SK-N-SH (cell line): ENCODE data around the gene CHD2. TPM values are rescaled to one million over a fixed set of nuclear protein-coding genes. Genes with fewer than 3 reads are reported as not detected.

Source experiments
- CTCF ChIA-PET: fragments of 300-600, 350-600 bp; formaldehyde crosslinking; extraction: SDS; loops from one replicate; lab custom pipeline; 2021; lab: Yijun Ruan, JAX
- POLR2A ChIA-PET: fragments of 350-600 bp; sonication (Branson Sonifier 250); formaldehyde crosslinking; extraction: SDS; loops from one replicate; lab custom pipeline; 2020; ENCODE audit warnings: antibody characterized with exemption, inconsistent platforms; lab: Yijun Ruan, JAX
- DNase-seq: peaks from one replicate; pipeline ENCODE4 v3.0.0; 2012
- H2AFZ ChIP-seq: fragments of 200-600 bp; sonication (generic); 2 replicates; pipeline ENCODE4 v1.8.1; 2016; ENCODE audit warnings: antibody characterized with exemption, mild to moderate bottlenecking, low read depth
- H3F3A ChIP-seq: fragments of 200-600 bp; sonication (generic); replicated peaks from 2 replicates; pipeline ENCODE3; 2016; ENCODE audit warnings: antibody characterized with exemption, mild to moderate bottlenecking; ENCODE audit not compliant: insufficient read depth
- H3K27ac ChIP-seq, 2 experiments: fragments of 200-500 bp in 1 of 2; fragments of 200-600 bp in 1 of 2; sonication (Bioruptor generic) in 1 of 2; sonication (generic), shearing (Covaris generic) in 1 of 2; 2 replicates each; pipeline versions ENCODE4 v1.5.1 to v1.6.1; 2014 to 2016; ENCODE audit warnings: low read depth in 2 of 2, inconsistent platforms in 1 of 2, low read length in 1 of 2, mild to moderate bottlenecking in 1 of 2, mixed read lengths in 1 of 2
- H3K27me3 ChIP-seq: fragments of 200-600 bp; sonication (generic), shearing (Covaris generic); 2 replicates; pipeline ENCODE4 v1.6.1; 2016; ENCODE audit warnings: mixed run types; ENCODE audit not compliant: insufficient read depth
- H3K36me3 ChIP-seq, 2 experiments: fragments of 200-500 bp in 1 of 2; fragments of 200-600 bp in 1 of 2; sonication (Bioruptor generic) in 1 of 2; sonication (generic) in 1 of 2; replicated peaks in 1 of 2; 2 replicates each; pipeline versions ENCODE3 to v1.5.1; 2014 to 2016; ENCODE audit warnings: low read length in 1 of 2, mild to moderate bottlenecking in 1 of 2; ENCODE audit not compliant: insufficient read depth in 2 of 2, control insufficient read depth in 1 of 2
- H3K4me1 ChIP-seq, 2 experiments: fragments of 200-500 bp in 1 of 2; fragments of 200-600 bp in 1 of 2; sonication (Bioruptor generic) in 1 of 2; sonication (generic), shearing (Covaris generic) in 1 of 2; 2 replicates each; pipeline versions ENCODE4 v1.5.1 to v1.6.1; 2014 to 2016; ENCODE audit warnings: low read depth in 1 of 2, low read length in 1 of 2, mixed run types in 1 of 2; ENCODE audit not compliant: insufficient read depth in 2 of 2, control insufficient read depth in 1 of 2
- H3K4me2 ChIP-seq: fragments of 200-600 bp; sonication (generic), shearing (Covaris generic); 2 replicates; pipeline ENCODE4 v1.6.1; 2017; ENCODE audit warnings: mixed run types
- H3K4me3 ChIP-seq, 2 experiments: fragments of 200-500 bp in 1 of 2; fragments of 200-600 bp in 1 of 2; sonication (Bioruptor generic) in 1 of 2; sonication (generic), shearing (Covaris generic) in 1 of 2; 2 replicates each; pipeline versions ENCODE4 v1.5.1 to v1.8.1; 2014 to 2016; ENCODE audit warnings: low read depth in 2 of 2, inconsistent platforms in 1 of 2, low read length in 1 of 2, mild to moderate bottlenecking in 1 of 2, mixed read lengths in 1 of 2, moderate library complexity in 1 of 2
- H3K79me2 ChIP-seq: fragments of 200-600 bp; sonication (generic); 2 replicates; pipeline ENCODE4 v1.8.1; 2017; ENCODE audit warnings: mild to moderate bottlenecking; ENCODE audit not compliant: insufficient read depth
- H3K9ac ChIP-seq: fragments of 200-600 bp; sonication (generic); 2 replicates; pipeline ENCODE4 v1.6.1; 2017; ENCODE audit warnings: mixed run types
- H3K9me2 ChIP-seq: fragments of 200-600 bp; sonication (generic); 2 replicates; pipeline ENCODE4 v1.6.1; 2017; ENCODE audit warnings: mixed run types
- H3K9me3 ChIP-seq: fragments of 200-600 bp; sonication (generic); 2 replicates; pipeline ENCODE4 v1.6.1; 2017; ENCODE audit warnings: mixed run types, mild to moderate bottlenecking, moderate library complexity
- H4K20me1 ChIP-seq: fragments of 200-600 bp; sonication (generic); 2 replicates; pipeline ENCODE4 v1.6.1; 2017; ENCODE audit warnings: mild to moderate bottlenecking, mixed run types; ENCODE audit not compliant: insufficient read depth
- ELF1 ChIP-seq: IDR thresholded peaks from 2 replicates; pipeline ENCODE4 v1.4.0; 2012
- EZH2phosphoT487 ChIP-seq: fragments of 200-600 bp; sonication (generic); IDR thresholded peaks from 2 replicates; pipeline ENCODE4 v1.6.1; 2017; ENCODE audit warnings: low read depth, mixed run types, mild to moderate bottlenecking, antibody characterized with exemption, moderate library complexity, borderline replicate concordance
- GABPA ChIP-seq: IDR thresholded peaks from 2 replicates; pipeline ENCODE4 v1.4.0; 2012; ENCODE audit warnings: low read depth, mild to moderate bottlenecking
- IRF3 ChIP-seq: fragments of 150-350 bp; IDR thresholded peaks from 2 replicates; pipeline ENCODE4 v1.6.1; 2016; ENCODE audit warnings: mild to moderate bottlenecking, low read depth, low read length
- MEF2A ChIP-seq: IDR thresholded peaks from 2 replicates; pipeline ENCODE4 v1.4.0; 2012; ENCODE audit warnings: low read depth, borderline replicate concordance
- RAD21 ChIP-seq: IDR thresholded peaks from 2 replicates; pipeline ENCODE4 v1.6.1; 2012; ENCODE audit warnings: mild to moderate bottlenecking, low read length
- RXRA ChIP-seq: IDR thresholded peaks from 2 replicates; pipeline ENCODE4 v1.4.0; 2012; ENCODE audit warnings: low read depth, mild to moderate bottlenecking, borderline replicate concordance
- TAF1 ChIP-seq: IDR thresholded peaks from 2 replicates; pipeline ENCODE4 v1.6.1; 2012; ENCODE audit warnings: low read depth, mild to moderate bottlenecking, low read length, moderate library complexity, borderline replicate concordance
- TEAD4 ChIP-seq: IDR thresholded peaks from 2 replicates; pipeline ENCODE4 v1.4.0; 2012; ENCODE audit warnings: mild to moderate bottlenecking, borderline replicate concordance; ENCODE audit not compliant: insufficient read depth
- YY1 ChIP-seq: IDR thresholded peaks from 2 replicates; pipeline ENCODE4 v1.4.0; 2012; ENCODE audit warnings: low read depth, mild to moderate bottlenecking
- WGBS: methylation state at CpG from one replicate; pipeline ENCODE4 v1.1.6; 2017; ENCODE audit warnings: low lambda C conversion rate; 5-methylcytosine and 5-hydroxymethylcytosine counted together
- polyA plus RNA-seq, 3 experiments: library from polyadenylated mRNA; depleted of rRNA; stranded (reverse); fragments of >200 nt; gene quantifications; 2 replicates each; pipeline ENCODE4 v1.2.3, GENCODE V29; 2012

Gene CHD2
- polyA plus RNA-seq, 1 of the 3 experiments (the other 2 are of a cell fraction) = 25.3 TPM

- 0% methylated on average over 8 of the region's 8 CpGs for WGBS
- Histone ChIP-seq H3K4me3 (peak overlapping the region; percentile 77 to 86), H3K27me3 (no peaks in the 10 kb centered on the region), H3K79me2 (peaks cover 96% of the 10 kb centered on the region), H2AFZ (no peak overlapping the region), H3F3A (peaks cover 79% of the 10 kb centered on the region), H3K4me1 (peaks cover 0 to 14% of the 10 kb centered on the region in 2 experiments; a peak in 3 of 4 replicates), H3K9me2 (no peaks in the 10 kb centered on the region), H3K4me2 (peak overlapping the region; percentile 82), H3K9me3 (no peaks in the 10 kb centered on the region), H3K36me3 (peaks cover 38 to 65% of the 10 kb centered on the region in 2 experiments), H4K20me1 (no peaks in the 10 kb centered on the region; the same call in 1 of the 2 replicates), H3K27ac (peak overlapping the region; percentile 99 to 100), H3K9ac (peak overlapping the region; percentile 98)
- DNase-seq = no peak
- POLR2A ChIA-PET = interaction anchor here (1.6 to 2.8 kb wide), 4 partner anchors 18 to 92 kb away, joined by 5 to 43 read pairs (median 10); no protein-coding TSS in a partner anchor
- CTCF ChIA-PET = interaction anchor here (1.1 to 4.7 kb wide), 7 partner anchors 18 to 105 kb away, joined by 3 to 17 read pairs (median 7); no protein-coding TSS in a partner anchor
- no peak for TF ChIP-seq ELF1
- TF ChIP-seq EZH2phosphoT487 = no peak
- TF ChIP-seq MEF2A = no peak
- no peak for TF ChIP-seq YY1
- 0 out of 2 replicates have a peak, but pooled peaks have one; percentile 12 for TF ChIP-seq TAF1
Observed at GRCh38 chr15:92901072-92901761, 1.1 kb downstream of the CHD2 start.

GRCh38 chr15:92901995-92902394 is 1.9 kb downstream of the CHD2 start:
- Histone ChIP-seq H3K4me3 (peak overlapping the region; percentile 77 to 86), H3K9ac (peak overlapping the region; percentile 98), H3K27me3 (no peaks in the 10 kb centered on the region), H3K9me2 (no peaks in the 10 kb centered on the region), H3K79me2 (peaks cover 96% of the 10 kb centered on the region), H4K20me1 (no peaks in the 10 kb centered on the region; the same call in 1 of the 2 replicates), H3K4me1 (peaks cover 7 to 21% of the 10 kb centered on the region in 2 experiments), H3K4me2 (peak overlapping the region; percentile 82), H3K27ac (peak overlapping the region; percentile 99 to 100), H3K36me3 (peaks cover 34 to 59% of the 10 kb centered on the region in 2 experiments), H3K9me3 (no peaks in the 10 kb centered on the region), H2AFZ (no peak overlapping the region), H3F3A (peaks cover 80% of the 10 kb centered on the region)
- ChIA-PET CTCF (interaction anchor here (1.0 to 4.7 kb wide), 4 partner anchors 16 to 105 kb away, joined by 3 to 17 read pairs (median 11); no protein-coding TSS in a partner anchor), POLR2A (interaction anchor here (1.0 to 2.8 kb wide), 2 partner anchors 19 to 91 kb away, joined by 5 to 43 read pairs; no protein-coding TSS in a partner anchor)
- 0% methylated on average over 2 of the region's 2 CpGs for WGBS
- DNase-seq = no peak
- TF ChIP-seq EZH2phosphoT487 (no peak), RAD21 (no peak), GABPA (no peak), TEAD4 (no peak), YY1 (no peak), IRF3 (no peak), RXRA (no peak)
